Measurements from ENCODE around the gene POLR3A. TPM values are rescaled to one million over a fixed set of nuclear protein-coding genes. Genes with fewer than 3 reads are reported as not detected.

Gene POLR3A
- total RNA-seq, 1 experiment from 2014 or later = 21.8 TPM

- no peaks in the 10 kb centered on the region for H3K36me3 ChIP-seq
- H3K27me3 ChIP-seq = no peaks in the 10 kb centered on the region
- no peak overlapping the region for H3K4me3 ChIP-seq
- no peaks in the 10 kb centered on the region for H3K9me3 ChIP-seq
- no peak for DNase-seq
Measured at GRCh38 chr10:77922566-77923179, 106.6 kb downstream of the POLR3A start.

- Histone ChIP-seq H3K4me3 (no peak overlapping the region), H3K27me3 (no peaks in the 10 kb centered on the region), H3K9me3 (no peaks in the 10 kb centered on the region), H3K36me3 (no peaks in the 10 kb centered on the region)
- no peak for DNase-seq
Measured at GRCh38 chr10:77922055-77922454, 107.3 kb downstream of the POLR3A start.

GRCh38 chr10:77921395-77921794 is 107.9 kb downstream of the POLR3A start:
- Histone ChIP-seq H3K9me3 (no peaks in the 10 kb centered on the region), H3K27me3 (no peaks in the 10 kb centered on the region), H3K36me3 (no peaks in the 10 kb centered on the region), H3K4me3 (no peak overlapping the region)
- no peak for DNase-seq

- Histone ChIP-seq H3K27me3 (no peaks in the 10 kb centered on the region), H3K36me3 (no peaks in the 10 kb centered on the region), H3K4me3 (no peak overlapping the region), H3K9me3 (no peaks in the 10 kb centered on the region)
- DNase-seq = no peak
Measured at GRCh38 chr10:77920495-77920894, 108.8 kb downstream of the POLR3A start.

GRCh38 chr10:77919713-77920108 is 109.6 kb downstream of the POLR3A start:
- no peaks in the 10 kb centered on the region for H3K9me3 ChIP-seq
- H3K27me3 ChIP-seq = no peaks in the 10 kb centered on the region
- H3K36me3 ChIP-seq = no peaks in the 10 kb centered on the region
- H3K4me3 ChIP-seq = no peak overlapping the region
- peak; percentile 62 for DNase-seq

Other genes starting within 250 kb of the POLR3A start
- gene DLG5, start 102.8 kb downstream of the POLR3A start, total RNA-seq (2014; rRNA removed; shearing (Covaris generic); ENCODE audit: low replicate concordance) = 22.6 and 33.8 TPM in 2 replicates
- 3,994 and 5,871 TPM in 2 replicates for gene RPS24, start 4.3 kb upstream of the POLR3A start, total RNA-seq (2014; rRNA removed; shearing (Covaris generic); ENCODE audit: low replicate concordance)